Measurements from ENCODE around the gene PARPBP. TPM values are rescaled to one million over a fixed set of nuclear protein-coding genes. Genes with fewer than 3 reads are reported as not detected.

The PARPBP gene
- polyA plus RNA-seq, 3 donors: 0.68 to 1.8 (median 1.6) TPM

DNA sequence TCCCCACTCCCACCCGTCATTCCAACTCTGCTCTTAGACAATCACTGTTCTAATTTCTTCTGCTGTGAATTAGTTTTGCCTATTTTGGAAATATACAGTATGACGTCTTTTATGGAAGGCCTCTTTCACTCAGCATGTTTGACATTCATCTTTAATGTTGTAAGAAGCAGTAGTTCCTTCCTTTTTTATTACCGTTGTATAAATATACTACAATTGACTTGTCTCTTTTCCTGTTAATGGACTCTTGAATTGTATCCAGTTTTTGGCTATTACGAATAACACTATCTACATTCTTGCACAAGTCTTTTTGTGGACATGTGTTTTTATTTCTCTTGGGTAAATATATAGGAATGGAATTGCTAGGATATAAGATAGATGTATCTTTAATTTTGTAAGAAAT is 82.6 kb downstream of the PARPBP start:
- no peaks in the 10 kb centered on the region for H4K20me1 ChIP-seq (ENCODE audit: insufficient read depth, low read length)
- Mint-ChIP-seq H3K27me3 (ENCODE audit: low read depth in 3 of 3) (peaks cover 0 to 2% (median 0%) of the 10 kb centered on the region in 3 donors), H3K4me1 (no peaks in the 10 kb centered on the region), H3K9me3 (peaks cover 0 to 14% (median 7%) of the 10 kb centered on the region in 7 donors), H3K27ac (no peak overlapping the region), H3K36me3 (peaks cover 29 to 59% of the 10 kb centered on the region in 2 donors), H3K4me3 (no peak overlapping the region)
- no peak overlapping the region for H3K9ac ChIP-seq (ENCODE audit: insufficient read depth, low read length, poor library complexity, severe bottlenecking)
- no CpG with 5 or more reads among the region's 4 CpGs for WGBS (ENCODE audit: insufficient coverage)
- DNase-seq: no peak
- peaks cover 0 to under 1% of the 10 kb centered on the region in 2 donors for H3K9me3 ChIP-seq (replicated peaks in 1 of 2; ENCODE audit: control insufficient read depth in 1 of 2, insufficient read depth in 1 of 2, low read length in 2 of 2)
- intact Hi-C loops (cut with micrococcal nuclease): no loop called here
- H3K79me2 ChIP-seq (ENCODE audit: insufficient read depth, low read length): no peaks in the 10 kb centered on the region
- peaks cover 2 to 25% of the 10 kb centered on the region in 2 donors for H3K36me3 ChIP-seq (replicated peaks in 1 of 2; ENCODE audit: control insufficient read depth in 1 of 2, insufficient read depth in 2 of 2, low read length in 2 of 2)
- H2AFZ ChIP-seq (ENCODE audit: insufficient read depth, low read depth, low read length, poor library complexity, severe bottlenecking): no peak overlapping the region
- no peaks in the 10 kb centered on the region for H3K4me1 ChIP-seq (ENCODE audit: control insufficient read depth in 1 of 2, insufficient read depth in 2 of 2, low read length in 2 of 2)
- no peak overlapping the region for H3K4me3 ChIP-seq (replicated peaks in 1 of 3; ENCODE audit: low read depth in 2 of 3, low read length in 3 of 3)
- H3K27me3 ChIP-seq (ENCODE audit: control insufficient read depth in 2 of 2, insufficient read depth in 2 of 2, low read length in 2 of 2): no peaks in the 10 kb centered on the region
- no peak overlapping the region for H3K4me2 ChIP-seq (replicated peaks; ENCODE audit: extremely low read depth, low read length, poor library complexity, severe bottlenecking)
- no peak overlapping the region for H3K27ac ChIP-seq (ENCODE audit: low read depth in 1 of 2, low read length in 2 of 2)
- TF ChIP-seq, protein P1, sequence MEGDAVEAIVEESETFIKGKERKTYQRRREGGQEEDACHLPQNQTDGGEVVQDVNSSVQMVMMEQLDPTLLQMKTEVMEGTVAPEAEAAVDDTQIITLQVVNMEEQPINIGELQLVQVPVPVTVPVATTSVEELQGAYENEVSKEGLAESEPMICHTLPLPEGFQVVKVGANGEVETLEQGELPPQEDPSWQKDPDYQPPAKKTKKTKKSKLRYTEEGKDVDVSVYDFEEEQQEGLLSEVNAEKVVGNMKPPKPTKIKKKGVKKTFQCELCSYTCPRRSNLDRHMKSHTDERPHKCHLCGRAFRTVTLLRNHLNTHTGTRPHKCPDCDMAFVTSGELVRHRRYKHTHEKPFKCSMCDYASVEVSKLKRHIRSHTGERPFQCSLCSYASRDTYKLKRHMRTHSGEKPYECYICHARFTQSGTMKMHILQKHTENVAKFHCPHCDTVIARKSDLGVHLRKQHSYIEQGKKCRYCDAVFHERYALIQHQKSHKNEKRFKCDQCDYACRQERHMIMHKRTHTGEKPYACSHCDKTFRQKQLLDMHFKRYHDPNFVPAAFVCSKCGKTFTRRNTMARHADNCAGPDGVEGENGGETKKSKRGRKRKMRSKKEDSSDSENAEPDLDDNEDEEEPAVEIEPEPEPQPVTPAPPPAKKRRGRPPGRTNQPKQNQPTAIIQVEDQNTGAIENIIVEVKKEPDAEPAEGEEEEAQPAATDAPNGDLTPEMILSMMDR (IDR thresholded peaks at IDR 0.05): no peak

- H3K9me3 ChIP-seq (replicated peaks in 1 of 2; ENCODE audit: control insufficient read depth in 1 of 2, insufficient read depth in 1 of 2, low read length in 2 of 2): peaks cover 0 to 7% of the 10 kb centered on the region in 2 donors
- Mint-ChIP-seq H3K27me3 (ENCODE audit: low read depth in 3 of 3) (peaks cover 0 to 2% (median 0%) of the 10 kb centered on the region in 3 donors), H3K9me3 (peaks cover 0 to 25% (median 12%) of the 10 kb centered on the region in 7 donors), H3K4me3 (no peak overlapping the region), H3K36me3 (peaks cover 36 to 63% of the 10 kb centered on the region in 2 donors), H3K27ac (no peak overlapping the region), H3K4me1 (no peaks in the 10 kb centered on the region)
- H3K27me3 ChIP-seq (ENCODE audit: control insufficient read depth in 2 of 2, insufficient read depth in 2 of 2, low read length in 2 of 2): no peaks in the 10 kb centered on the region
- H2AFZ ChIP-seq (ENCODE audit: insufficient read depth, low read depth, low read length, poor library complexity, severe bottlenecking): no peak overlapping the region
- no peak overlapping the region for H3K9ac ChIP-seq (ENCODE audit: insufficient read depth, low read length, poor library complexity, severe bottlenecking)
- 100% methylated on average over 1 of the region's 2 CpGs for WGBS (ENCODE audit: insufficient coverage)
- TF ChIP-seq, protein P1 (IDR thresholded peaks at IDR 0.05): no peak
- intact Hi-C loops (cut with micrococcal nuclease): no loop called here
- H3K4me2 ChIP-seq (replicated peaks; ENCODE audit: extremely low read depth, low read length, poor library complexity, severe bottlenecking): no peak overlapping the region
- DNase-seq: no peak
- H3K79me2 ChIP-seq (ENCODE audit: insufficient read depth, low read length): no peaks in the 10 kb centered on the region
- H4K20me1 ChIP-seq (ENCODE audit: insufficient read depth, low read length): no peaks in the 10 kb centered on the region
- peaks cover 2 to 29% of the 10 kb centered on the region in 2 donors for H3K36me3 ChIP-seq (replicated peaks in 1 of 2; ENCODE audit: control insufficient read depth in 1 of 2, insufficient read depth in 2 of 2, low read length in 2 of 2)
- H3K4me1 ChIP-seq (ENCODE audit: control insufficient read depth in 1 of 2, insufficient read depth in 2 of 2, low read length in 2 of 2): no peaks in the 10 kb centered on the region
- no peak overlapping the region for H3K27ac ChIP-seq (ENCODE audit: low read depth in 1 of 2, low read length in 2 of 2)
- H3K4me3 ChIP-seq (replicated peaks in 1 of 3; ENCODE audit: low read depth in 2 of 3, low read length in 3 of 3): no peak overlapping the region
These were observed 84.0 kb downstream of the PARPBP start for GRCh38 chr12:102204025-102204424.
